HL-60/S4 treated with retinoic acid at 250 ng/mL for 4 days and 3 days (cell line): ENCODE data around the gene ZBTB20.

ENCODE experiments used
- in situ Hi-C: fragments of 300-500 bp; cut with MboI; formaldehyde crosslinking; loops from 2 replicates; pipeline ENCODE4 v1.7.0; 2022; ENCODE audit warnings: low sequenced_read_pairs

Gene ZBTB20

DNA sequence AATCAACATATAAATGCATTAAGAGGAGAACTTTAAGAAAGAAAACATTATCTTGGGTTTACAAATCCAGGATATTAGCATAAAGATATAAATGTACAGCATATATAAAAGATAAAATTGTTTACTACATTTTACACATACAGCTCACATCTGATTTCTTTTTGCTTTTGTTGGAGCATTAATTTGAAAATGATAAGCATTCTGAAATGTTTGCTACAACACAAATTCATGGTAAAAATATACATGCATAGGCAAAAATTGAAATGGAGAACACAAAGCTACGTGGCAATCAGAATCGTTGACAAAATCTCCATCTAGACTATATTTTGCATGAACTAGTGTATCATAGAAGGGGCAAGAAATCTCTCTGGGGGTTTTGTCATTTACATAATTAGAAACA, 694.2 kb downstream of the ZBTB20 start:
- in situ Hi-C loops = no loop called here

DNA sequence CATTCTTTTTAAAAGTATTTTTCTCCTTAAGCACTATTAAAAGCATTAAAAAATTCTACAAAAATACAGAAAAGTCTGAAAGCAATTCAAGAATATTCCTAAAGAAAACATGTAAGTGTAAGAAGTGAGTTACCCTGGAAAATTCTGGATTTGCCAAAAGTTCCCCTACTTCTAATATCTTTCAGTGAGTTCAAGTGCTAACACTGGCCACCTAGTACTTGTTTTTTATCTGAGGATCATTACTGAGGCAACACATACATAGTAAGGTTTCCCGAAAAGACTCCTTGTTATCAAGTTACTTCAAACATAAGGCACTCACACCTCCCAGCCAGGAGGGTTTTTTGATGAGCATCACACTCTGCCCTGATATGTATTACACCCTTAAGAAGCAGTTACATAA, 694.8 kb downstream of the ZBTB20 start:
- in situ Hi-C loops = no loop called here

DNA sequence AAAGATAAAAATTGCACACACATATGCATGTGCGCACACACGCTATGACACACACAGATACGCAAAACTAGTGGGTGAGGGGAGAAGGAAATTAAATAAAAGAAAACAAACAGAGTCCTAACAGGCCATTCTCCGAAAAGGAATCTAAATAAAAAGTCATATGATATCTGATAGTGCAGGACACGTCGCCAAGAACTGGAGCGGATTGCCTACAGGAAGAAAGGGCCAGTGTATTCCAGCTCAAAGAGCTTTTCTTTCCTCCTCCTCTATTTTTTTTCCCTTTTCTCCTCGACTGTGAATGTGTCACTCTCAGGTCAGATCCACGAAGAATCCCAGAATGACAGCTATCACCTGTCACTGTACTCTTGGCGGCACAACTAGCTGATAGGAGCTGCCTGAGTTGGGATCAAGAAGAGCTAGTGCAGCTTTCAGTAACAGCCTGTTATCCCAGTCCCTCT, 695.5 kb downstream of the ZBTB20 start:
- in situ Hi-C loops = no loop called here

DNA sequence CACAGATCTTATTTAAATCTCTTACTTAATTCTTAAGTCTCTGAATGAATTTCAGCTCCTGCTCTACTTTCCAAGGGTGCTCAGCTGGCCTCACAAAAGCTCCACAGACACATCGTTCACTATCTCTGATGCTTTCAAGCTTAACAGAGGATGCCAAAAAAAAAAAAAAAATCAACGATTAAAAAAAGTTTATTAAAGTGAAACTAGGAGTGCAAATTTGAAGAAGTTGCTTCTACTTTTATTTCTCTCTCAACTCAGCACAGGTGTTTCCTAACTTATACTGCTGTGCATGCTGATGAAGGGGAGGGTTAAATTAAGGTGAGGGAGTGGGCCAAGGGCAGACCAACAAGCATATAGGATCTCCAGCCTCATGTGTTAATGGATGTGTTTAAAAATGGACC, 696.0 kb downstream of the ZBTB20 start:
- in situ Hi-C loops = no loop called here

DNA sequence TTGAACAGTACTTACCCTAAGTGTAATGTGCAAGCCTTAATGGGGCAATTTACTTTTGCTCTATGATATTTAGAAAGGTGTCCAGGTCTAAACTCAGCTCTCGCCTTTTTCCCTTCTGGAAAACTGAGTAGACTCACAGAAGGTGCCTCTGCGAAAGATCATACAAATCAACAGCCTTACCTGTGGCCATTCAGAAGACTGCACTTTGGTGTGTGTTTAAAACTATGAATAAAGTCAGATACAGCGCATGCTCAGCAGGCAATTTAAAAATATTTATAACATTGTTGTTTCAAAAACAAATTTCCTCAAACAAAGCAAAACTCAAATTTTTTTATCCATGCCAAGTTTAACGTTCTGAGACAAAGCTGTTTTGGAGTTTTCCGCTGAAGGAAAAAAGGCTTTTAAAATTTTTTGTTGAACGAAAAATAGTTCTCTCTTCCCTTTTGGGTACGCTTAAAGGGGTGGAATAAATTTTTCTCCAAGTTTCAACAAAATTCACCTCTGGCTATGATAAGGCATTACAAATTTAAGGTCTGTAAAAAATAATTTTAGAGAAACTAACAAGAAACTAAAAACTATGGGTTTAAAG, 697.0 kb downstream of the ZBTB20 start:
- in situ Hi-C loops = no loop called here

DNA sequence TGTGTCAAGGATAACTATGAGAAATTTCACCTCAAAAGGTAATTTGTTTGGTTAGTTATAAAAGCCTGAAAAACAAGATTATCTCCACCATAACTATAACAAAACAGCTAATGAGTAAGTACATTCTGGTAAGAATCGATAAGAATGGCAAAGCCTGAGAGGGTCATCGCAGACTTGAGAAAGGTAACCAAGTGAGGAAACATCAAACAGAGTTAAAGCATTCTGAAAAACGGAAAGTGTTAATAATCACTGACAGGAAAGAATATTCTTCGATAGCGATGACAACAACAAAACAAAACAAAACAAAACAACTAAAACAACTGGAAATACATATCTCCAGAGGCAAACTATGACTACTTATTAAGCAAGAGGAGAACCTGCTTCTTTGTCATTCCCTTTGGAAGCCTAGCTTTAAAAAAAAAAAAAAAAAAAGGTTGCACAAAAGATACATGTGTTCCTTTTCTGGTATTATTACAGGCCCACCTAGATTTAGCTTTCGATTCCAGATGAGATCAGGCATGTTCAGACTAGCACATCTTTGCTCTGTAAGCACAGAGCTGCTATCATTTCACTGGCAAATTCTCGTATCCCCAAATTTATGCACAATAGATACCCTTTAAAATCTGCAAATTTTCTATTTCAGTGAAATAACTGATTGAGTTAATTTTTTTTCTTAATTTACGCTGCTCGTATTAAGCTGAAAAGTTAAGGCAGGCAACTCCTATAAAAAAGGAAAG, 697.6 kb downstream of the ZBTB20 start:
- in situ Hi-C loops = no loop called here

DNA sequence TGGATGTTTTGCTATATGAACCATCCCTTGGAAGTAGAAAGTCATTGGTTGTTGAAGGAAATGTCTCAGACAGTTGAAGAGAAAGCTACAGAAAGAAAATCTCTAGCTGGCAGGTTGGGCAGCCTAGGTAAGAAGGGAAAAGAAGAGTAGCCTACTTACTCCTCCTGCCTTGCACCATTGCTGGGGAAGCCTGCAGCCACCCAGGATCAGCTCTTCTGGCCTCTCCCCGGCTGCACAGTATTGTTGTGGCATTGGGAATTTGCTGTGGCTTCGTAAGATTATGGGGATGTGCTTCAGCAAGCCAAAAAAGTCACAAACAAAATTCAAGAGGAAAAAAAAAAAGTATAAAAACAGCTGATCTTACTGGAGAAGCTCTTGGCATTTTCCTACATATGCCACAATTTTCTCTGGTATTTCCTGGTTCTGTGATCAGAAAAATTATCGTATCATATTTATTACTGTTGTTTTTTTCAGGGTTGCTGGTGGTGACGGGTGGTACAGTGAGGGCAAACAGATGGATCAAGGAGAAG, 699.1 kb downstream of the ZBTB20 start:
- in situ Hi-C loops = no loop called here

DNA sequence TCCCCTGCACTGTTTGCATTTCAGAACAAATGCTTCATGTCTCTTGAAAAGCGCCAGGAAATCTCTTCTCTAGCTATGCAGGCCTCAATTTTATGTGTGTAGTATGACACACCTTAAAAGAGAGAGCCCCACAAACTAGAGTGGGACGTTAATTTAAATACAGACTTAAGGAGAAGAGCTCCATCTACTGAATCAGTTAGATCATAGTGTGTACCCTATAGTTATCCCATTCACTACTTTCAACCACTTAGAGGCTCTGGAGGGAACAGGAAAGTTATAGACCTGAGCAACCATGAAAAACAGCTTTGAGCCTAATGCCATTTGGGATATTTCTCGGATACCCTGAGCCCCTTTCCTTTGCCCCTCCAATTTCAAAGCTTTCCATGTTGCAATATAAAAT, 699.5 kb downstream of the ZBTB20 start:
- in situ Hi-C loops = no loop called here

DNA sequence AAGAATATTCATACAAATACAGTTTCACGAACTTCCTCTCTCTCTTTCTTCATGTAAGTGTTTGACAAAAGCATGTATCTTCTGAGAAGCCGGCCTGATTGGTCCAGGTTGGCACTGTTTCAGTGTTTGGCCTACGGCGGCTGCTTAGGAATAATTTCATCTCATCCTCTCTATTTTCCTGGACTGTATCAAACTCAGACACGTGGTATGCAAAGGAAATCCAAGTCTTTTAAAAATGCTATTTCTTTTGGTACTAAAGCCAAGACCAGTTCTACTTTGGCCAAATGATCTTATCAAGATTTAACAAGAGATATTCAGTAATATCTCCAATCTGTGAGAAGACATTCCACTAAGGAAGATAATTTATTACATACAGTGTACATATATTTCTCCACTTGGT, 700.5 kb downstream of the ZBTB20 start:
- in situ Hi-C loops = no loop called here

DNA sequence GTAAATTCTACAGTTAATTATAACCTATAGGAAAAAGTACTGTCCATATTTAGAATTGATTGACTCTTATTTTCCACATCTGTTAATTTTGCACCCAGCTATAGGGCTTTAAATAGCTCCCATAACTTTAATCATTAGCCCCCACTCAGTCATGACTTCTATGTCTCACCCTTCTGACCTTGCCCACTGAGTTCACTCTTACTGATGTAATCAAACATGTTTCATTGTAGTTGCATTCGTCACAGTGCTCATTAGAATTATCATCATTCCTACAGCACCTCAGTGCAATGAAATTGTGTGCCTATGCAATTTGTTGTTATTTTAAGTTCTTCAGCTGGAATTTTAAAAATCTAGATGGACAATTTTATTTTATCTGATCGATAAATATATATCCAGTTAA, 701.9 kb downstream of the ZBTB20 start:
- in situ Hi-C loops = no loop called here

DNA sequence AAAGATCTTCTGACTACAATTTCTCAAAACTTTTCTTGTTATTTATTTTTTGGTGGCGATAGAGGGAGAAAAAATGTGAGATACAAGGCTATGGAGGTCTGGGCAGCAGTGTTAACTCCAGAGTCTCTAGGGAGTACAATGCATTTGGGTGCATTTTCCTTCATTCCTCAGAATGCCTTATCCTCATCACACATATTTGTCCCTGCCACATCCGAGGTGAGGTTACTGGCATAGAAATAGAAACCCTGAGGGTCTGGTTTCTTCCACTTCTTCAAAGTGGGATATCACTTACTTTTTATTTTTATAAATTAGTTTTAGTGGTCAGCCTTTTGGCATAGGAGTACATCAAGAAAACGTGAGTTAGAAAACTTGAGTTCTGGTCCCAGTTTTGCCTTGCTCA, 702.9 kb downstream of the ZBTB20 start:
- in situ Hi-C loops = no loop called here

DNA sequence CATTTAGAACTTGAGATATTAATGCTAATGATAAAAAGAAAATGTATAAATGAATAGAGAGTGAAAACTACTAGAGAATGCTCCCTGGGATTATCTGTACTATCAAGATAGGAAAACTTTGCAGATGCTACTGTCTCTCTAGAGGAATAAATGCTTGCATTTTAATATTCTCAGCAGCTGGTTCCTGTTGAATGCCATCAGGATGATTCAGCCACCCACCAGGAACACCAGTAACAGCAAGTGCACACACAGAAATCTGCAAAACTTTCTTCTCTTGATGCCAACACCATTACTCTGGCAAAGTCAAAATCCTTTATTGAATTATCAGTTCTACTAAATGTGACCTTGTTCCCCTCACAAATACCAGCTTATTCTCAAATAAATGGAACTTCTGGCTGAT, 704.8 kb downstream of the ZBTB20 start:
- in situ Hi-C loops = no loop called here

DNA sequence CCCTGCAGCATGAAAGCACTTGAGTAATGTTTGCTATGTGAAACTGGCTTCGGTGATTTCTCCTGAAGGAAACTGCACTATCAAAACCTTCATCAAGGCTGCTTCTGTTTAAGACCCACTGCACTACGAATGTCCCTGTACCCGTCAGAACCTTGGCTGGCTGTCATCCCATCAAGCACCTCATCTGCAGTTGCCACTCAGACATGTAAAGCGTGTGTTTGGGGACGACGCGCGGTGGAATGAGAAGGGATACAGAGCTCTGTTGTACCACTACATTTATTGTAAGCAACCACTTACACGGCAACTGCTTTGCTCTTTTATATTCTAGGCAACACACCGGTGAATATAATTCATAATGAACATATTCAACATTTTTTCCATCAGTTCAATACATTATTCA, 705.7 kb downstream of the ZBTB20 start:
- in situ Hi-C loops = no loop called here

DNA sequence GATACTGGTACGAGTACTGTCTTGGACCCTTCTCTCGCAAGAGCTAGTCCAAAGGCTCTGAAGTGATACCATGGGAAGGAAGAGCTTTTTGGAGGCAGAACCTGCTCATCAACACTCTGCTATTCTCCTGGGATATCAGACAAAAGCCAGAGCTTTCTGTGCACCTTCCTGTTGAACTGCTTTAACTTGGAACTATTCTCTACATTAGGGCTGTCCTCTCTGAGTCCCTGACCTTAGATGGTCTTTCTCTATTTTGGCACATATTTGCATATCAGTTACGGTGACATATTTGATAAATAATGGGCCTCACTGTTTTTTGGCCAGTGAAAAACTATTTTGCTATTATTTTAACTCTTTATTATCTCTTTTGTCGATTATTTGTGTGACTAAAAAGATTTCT, 706.4 kb downstream of the ZBTB20 start:
- in situ Hi-C loops = no loop called here

DNA sequence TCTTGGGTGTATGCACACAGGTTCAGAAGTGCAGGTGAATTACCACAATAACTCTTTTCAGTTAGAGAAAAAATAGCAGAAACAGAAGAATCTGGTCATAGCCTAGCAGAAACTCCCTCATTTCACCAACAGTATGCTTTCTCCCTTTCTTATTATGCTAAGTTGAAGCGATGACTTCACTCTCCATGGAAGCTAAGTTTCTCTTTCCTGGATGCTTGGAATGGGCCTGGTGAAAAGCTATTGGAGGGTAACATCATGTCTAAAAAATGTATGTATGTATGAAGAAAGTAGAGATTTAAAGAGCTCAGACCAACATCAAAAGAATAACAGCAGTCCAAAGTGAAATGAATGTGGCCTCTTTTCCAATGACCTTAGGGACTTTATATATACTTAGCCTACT, 707.8 kb downstream of the ZBTB20 start:
- in situ Hi-C loops = no loop called here

DNA sequence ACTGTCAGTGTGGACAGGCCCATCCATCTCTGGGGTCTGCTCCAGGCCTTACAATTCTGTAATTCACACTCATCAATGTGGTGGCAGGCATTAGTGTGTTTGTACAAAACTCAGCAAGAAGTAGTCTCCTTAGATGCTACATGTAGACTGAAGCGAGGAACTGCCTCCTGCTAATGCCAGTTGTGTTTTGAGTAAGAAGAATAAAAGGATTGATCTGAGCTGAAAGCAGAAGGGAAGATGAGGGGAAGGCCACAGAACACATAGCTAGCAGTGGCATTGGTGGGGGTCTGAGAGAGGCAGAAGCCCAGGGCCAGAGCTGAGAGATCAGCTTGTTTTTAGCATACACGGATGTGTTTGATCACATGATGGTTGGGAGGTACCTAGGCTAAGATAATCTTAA, 709.2 kb downstream of the ZBTB20 start:
- in situ Hi-C loops = no loop called here

DNA sequence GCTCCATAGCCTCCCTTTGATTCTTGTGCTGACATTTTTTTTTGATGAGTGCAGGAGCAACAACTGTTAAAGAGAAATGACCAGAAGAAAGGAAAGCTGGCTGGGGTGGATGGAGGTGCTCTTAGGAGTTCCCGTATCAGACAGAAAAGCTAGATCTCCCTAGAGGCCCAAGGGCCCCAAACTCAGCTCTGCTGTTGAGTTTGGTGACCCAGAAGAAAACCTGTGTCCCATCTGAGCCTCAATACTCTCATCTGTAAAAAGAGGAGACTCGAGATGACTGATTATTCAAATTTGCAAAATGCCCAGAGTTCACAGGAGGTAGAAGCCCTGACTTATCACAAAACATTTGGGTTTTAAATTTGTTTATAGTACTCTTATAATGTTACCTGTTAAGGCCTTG, 710.9 kb downstream of the ZBTB20 start:
- in situ Hi-C loops = no loop called here

DNA sequence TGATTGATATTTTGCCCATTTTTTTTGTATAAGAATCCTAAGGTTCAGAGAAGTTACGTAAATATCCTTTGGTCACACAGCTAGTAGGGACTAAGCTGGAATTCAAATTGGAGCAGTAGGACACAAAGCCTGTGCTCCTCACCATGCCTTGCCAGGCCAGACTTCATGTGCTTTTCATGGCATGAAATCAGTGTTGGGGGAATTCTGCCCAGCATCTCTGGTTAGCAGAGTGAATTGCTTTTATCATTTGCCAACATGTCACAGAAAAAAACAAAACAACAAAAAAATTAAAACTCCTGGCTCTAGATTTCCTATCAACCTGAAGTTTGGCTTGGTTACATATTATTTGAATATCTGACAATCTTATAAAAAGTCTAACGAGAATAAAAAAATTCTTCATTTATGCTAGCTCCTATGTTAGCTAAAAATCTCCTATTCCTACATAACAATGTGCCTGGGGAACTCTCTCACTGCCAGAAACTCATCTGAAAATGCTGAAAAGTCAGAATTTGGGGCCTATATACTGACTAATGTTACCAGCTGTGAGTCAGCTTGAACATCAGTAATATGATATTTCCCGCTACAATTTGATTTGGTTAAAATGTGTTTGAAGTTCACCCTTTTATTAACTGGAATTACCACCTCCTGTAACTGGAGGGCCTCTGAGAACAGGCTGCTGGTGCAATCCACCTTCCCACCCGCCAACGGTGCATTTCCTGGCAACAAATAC, 711.5 kb downstream of the ZBTB20 start:
- in situ Hi-C loops = no loop called here

DNA sequence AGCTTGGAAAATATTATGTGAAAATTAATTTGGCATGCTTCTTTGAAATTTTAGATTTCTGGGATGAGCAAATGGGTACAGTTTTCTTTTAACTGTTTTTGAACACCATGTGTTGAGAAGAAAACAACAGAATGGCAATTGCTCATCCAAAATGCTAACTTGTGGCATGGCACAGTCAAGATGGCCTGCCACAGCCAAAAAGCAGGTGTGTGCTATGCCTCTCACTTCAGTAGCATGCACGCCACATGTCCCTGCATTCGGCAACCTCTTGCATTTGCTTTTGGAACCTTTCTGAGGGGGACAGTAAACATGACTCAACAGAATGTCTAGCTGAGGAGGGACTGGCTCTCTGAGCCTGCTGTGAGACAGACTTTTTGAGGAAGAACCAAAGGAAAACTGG, 714.8 kb downstream of the ZBTB20 start:
- in situ Hi-C loops = no loop called here

DNA sequence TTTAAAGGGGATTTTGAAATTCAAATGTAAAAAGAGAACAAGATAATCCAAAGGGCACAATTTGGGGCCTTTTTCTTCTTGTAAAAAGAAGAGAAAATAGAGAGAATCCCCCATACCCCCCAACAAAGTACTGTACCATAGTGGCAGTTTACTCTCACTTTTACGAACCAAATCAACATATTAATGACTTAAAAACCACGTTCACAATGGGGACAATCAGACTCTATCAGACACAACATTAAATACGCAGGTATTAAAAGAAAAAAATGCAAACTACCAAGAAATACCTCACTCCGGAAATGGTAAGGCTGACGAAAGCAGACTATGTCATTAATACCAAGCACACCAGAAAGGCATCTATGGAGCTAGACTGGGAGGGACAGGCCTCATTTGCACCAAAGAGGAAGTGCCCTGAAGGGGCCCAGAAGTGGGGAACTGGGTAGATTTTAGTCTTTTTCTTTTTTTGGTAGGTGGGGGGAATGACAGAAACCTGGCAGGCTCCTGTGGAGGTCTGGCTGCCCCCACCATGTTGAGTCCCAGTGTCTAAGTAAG, 719.0 kb downstream of the ZBTB20 start:
- in situ Hi-C loops = no loop called here

DNA sequence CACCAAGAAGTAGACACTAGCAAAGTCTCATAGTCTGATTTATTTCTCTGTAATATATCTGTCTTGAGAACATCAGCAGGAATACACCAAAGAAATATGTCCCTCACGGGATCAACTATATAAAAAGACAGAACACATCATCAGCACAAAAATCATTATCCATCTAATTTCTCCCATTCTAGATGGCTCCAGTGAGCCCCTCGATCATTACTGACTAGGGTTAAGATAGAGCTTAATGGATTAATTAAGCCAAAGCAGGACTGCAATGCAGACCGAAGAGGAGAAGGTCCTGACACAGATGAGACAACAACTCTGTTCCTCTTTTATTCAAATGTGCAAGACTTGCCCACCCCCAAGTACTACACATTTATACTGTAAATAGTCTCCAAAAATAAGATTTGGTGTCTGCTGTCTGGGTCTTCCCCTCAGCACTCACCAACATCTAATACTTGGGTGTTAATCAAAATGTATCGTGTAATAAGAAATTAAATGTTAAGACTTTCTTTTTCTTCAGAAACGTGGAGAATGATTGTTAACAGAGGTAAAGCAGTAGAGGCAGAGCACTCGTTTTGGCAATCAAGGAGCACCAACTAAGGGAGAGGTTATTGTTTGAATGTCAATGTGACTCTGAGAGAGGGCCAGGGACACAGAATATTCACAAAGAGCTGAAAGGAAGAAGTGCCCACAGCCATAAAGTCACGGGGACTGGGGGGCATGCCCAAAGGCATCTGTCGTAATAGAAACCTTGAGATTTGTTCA, 719.6 kb downstream of the ZBTB20 start:
- in situ Hi-C loops = no loop called here
